ENCODE results near the gene FIP1L1.

DNA sequence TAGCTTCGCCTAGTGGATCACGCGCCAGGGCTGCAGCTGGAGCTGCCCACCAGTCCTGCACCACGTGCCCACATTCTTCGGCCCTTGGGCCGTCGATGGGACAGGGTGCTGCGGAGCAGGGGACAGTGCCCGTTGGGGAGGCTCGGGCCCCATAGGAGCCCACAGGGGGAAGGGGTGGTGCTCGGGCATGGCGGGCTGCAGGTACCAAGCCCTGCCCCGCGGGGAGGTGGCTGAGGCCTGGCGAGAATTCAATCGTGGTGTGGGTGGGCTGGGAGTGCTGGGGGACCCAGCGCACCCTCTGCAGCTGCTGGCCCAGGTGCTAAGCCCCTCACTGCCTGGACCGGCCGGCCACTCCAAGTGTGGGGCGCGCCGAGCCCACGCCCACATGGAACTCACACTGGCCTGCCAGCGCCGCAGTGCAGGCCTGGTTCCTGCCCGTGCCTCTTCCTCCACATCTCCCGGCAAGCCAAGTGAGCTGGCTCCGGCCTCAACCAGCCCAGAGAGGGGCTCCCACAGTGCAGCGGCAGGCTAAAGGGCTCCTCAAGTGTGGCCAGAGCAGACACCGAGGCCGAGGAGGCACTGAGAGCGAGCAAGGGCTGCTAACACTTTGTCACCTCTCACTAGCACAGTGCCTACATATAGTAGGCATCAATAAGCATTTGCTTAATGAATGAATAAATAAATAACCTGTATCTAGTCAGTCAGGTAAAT, 23.3 kb upstream of the FIP1L1 start:
- TF ChIP-seq, protein P1, sequence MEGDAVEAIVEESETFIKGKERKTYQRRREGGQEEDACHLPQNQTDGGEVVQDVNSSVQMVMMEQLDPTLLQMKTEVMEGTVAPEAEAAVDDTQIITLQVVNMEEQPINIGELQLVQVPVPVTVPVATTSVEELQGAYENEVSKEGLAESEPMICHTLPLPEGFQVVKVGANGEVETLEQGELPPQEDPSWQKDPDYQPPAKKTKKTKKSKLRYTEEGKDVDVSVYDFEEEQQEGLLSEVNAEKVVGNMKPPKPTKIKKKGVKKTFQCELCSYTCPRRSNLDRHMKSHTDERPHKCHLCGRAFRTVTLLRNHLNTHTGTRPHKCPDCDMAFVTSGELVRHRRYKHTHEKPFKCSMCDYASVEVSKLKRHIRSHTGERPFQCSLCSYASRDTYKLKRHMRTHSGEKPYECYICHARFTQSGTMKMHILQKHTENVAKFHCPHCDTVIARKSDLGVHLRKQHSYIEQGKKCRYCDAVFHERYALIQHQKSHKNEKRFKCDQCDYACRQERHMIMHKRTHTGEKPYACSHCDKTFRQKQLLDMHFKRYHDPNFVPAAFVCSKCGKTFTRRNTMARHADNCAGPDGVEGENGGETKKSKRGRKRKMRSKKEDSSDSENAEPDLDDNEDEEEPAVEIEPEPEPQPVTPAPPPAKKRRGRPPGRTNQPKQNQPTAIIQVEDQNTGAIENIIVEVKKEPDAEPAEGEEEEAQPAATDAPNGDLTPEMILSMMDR (IDR thresholded peaks at IDR 0.05 in 8 of 11, conservative IDR thresholded peaks at IDR 0.05 in 3 of 11), result no peak
- TF ChIP-seq POLR2A (IDR thresholded peaks at IDR 0.05) (no peak), POLR2AphosphoS5 (IDR thresholded peaks at IDR 0.05) (no peak)
